ENCODE data around the gene STRA8. TPM values are rescaled to one million over a fixed set of nuclear protein-coding genes. Genes with fewer than 3 reads are reported as not detected.
A peak's percentile ranks its signal among the peaks of the same experiment; 100 is the strongest.

STRA8 gene
- total and polyA plus RNA-seq, 9 donors: not detected

DNA sequence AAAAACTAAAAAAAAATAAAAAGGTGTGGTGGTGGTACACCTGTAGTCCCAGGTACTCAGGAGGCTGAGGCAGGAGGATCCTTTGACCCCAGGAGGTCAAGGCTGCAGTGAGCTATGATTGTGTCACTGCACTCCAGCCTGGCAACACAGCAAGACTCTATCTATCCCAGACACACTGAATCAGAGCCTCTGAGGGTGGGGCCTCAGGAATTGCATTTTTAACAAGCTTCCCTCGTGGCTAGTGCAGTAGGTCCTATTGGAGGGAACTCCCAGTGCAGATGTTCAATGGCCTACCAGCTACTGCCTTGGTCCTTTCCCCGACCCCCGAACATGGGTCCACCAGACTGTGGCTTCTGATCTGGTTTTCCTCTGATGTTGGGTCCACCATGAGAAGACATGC lies 14.9 kb downstream of the STRA8 start:
- 84 to 87% (median 84%) methylated on average over 3 of the region's 3 CpGs for WGBS, 3 donors
- Histone ChIP-seq H3K9me3 (no peaks in the 10 kb centered on the region), H3K4me3 (no peak overlapping the region), H3K27ac (no peak overlapping the region), H3K36me3 (no peaks in the 10 kb centered on the region), H3K27me3 (no peaks in the 10 kb centered on the region), H3K4me1 (ENCODE audit: insufficient read depth) (no peaks in the 10 kb centered on the region)
- TF ChIP-seq EP300 (IDR thresholded peaks at IDR 0.05) (no peak), POLR2A (IDR thresholded peaks at IDR 0.05) (no peak)
- TF ChIP-seq, protein P1, sequence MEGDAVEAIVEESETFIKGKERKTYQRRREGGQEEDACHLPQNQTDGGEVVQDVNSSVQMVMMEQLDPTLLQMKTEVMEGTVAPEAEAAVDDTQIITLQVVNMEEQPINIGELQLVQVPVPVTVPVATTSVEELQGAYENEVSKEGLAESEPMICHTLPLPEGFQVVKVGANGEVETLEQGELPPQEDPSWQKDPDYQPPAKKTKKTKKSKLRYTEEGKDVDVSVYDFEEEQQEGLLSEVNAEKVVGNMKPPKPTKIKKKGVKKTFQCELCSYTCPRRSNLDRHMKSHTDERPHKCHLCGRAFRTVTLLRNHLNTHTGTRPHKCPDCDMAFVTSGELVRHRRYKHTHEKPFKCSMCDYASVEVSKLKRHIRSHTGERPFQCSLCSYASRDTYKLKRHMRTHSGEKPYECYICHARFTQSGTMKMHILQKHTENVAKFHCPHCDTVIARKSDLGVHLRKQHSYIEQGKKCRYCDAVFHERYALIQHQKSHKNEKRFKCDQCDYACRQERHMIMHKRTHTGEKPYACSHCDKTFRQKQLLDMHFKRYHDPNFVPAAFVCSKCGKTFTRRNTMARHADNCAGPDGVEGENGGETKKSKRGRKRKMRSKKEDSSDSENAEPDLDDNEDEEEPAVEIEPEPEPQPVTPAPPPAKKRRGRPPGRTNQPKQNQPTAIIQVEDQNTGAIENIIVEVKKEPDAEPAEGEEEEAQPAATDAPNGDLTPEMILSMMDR (IDR thresholded peaks at IDR 0.05): no peak
- intact Hi-C loops (cut with DNase I): no loop called here
- no peak for DNase-seq

DNA sequence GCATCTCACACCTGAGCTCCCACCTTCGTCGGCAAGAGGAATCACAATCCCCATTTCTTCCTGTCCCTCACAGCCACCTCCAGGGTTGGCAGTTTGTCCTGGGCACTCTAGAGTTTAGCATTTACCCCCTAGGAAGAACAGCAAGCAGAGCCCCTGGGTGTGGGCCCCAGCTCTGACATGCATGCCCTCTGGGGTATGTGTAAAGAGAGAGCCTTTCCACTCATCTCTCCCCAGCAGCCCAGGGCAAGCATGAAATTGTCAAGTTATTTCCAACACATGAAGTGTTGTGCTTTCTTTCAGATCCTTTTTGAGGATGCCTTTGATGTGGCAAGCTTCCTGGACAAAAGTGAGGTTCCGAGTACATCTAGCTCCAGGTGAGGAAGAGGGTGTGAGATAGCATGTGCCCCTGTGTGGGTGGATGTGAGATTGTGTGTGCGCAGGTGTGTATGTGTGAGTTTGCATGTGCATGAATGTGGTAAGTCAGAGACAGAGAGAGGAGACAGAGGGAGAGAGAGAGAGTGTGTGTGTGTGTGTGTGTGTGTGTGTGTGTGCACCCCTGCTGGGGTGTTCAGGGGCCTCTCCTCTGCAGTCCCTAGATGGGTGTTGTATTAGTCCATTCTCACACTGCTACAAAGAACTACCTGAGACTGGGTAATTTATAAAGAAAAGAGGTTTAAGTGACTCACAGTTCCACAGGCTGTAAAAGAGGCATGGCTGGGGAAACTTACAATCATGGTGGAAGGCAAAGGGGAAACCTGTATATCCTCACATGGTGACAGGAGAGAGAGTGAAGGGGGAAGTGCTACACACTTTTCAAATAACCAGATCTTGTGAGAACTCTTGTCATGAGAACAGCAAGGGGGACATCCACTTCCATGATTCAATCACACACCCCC lies 18.1 kb downstream of the STRA8 start:
- TF ChIP-seq EP300 (IDR thresholded peaks at IDR 0.05) (no peak), POLR2A (IDR thresholded peaks at IDR 0.05) (no peak)
- TF ChIP-seq, protein P1 (IDR thresholded peaks at IDR 0.05): no peak
- H3K4me3 ChIP-seq: no peak overlapping the region
- intact Hi-C loops (cut with DNase I): loop anchor here in 1 of 4 donors (5.0 kb wide), 1 partner anchor 1251 kb away; no protein-coding TSS in a partner anchor
- no peaks in the 10 kb centered on the region for H3K27me3 ChIP-seq
- WGBS, 3 donors: 91 to 96% (median 94%) methylated on average over 4 of the region's 4 CpGs
- no peaks in the 10 kb centered on the region for H3K9me3 ChIP-seq
- H3K27ac ChIP-seq: no peak overlapping the region
- H3K4me1 ChIP-seq (ENCODE audit: insufficient read depth): peaks cover 6% of the 10 kb centered on the region
- H3K36me3 ChIP-seq: no peaks in the 10 kb centered on the region
- DNase-seq: no peak

DNA sequence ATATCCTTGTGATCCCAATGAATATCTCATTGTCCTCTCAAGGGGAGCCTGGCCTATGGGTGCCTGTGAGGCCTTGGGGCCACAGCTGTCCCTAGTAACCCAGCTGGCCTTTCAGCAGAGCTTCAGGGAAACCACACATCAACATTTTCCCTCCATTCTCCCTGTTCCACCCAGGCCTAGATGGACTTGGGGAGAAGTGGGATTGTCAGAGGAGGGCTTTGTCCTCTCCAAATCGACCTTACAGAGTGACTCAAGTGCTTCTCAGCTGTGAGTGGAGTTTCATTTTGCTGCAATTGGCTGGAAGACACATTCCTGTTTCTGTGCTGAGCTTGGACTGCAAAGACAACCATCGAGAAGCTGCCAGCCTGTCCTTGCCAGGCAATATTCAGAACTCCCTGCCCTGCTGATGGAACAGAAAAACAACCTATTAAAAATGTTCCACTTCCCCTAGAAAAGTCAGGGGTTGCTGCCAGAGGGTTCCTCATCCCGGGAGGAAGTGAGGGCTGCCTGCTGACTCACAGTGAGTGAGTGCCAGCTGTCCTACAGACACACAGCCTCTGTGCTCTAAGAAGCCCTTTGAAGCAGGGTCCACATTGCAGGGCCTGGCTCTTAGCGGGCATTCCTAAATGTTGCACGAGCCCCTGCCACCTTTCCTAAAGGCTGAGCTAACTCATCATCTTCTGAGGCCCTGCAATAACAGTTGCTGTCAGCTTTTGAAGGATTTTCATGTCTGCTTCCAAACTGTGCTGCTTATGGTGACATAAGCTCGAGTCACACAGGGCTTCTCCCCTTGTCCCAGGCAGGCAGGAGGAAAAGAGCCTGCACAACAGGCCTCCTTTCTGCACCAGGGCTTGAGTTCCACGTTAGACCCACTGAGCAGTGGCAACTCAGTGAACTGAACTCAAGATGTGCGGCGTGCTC lies 20.5 kb downstream of the STRA8 start:
- Histone ChIP-seq H3K9me3 (no peaks in the 10 kb centered on the region), H3K36me3 (no peaks in the 10 kb centered on the region), H3K27ac (peak overlapping the region; percentile 44 to 50), H3K4me1 (ENCODE audit: insufficient read depth) (peaks cover 6% of the 10 kb centered on the region), H3K27me3 (no peaks in the 10 kb centered on the region), H3K4me3 (no peak overlapping the region)
- no peak for TF ChIP-seq POLR2A (IDR thresholded peaks at IDR 0.05)
- no peak for TF ChIP-seq EP300 (IDR thresholded peaks at IDR 0.05)
- TF ChIP-seq, protein P1 (IDR thresholded peaks at IDR 0.05): no peak
- intact Hi-C loops (cut with DNase I): loop anchor here in 1 of 4 donors (5.0 kb wide), 1 partner anchor 1248 kb away; no protein-coding TSS in a partner anchor
- DNase-seq: peak in 4 of 5 donors; percentile 26 to 48 (median 36)
- 38 to 45% (median 38%) methylated on average over 9 of the region's 9 CpGs for WGBS, 3 donors

DNA sequence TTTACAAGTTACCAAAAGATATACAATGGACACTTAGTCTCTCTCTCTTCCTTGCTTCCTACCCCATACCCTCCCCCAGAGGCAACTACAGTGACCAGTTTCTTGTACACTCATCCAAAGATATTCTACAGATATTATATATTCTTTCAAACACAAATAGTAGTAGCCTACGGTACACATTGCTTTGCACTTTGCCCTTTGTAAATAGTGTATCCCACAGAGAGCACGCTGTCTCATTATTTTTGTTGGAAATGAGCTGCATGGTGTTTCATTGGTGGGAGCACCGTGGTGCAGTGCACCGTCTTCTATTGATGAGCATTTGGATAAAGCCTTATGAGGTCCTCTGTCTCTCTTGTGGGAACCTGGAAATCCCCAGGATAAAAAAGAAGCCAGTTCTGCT lies 24.2 kb downstream of the STRA8 start:
- no peak for DNase-seq
- Histone ChIP-seq H3K36me3 (no peaks in the 10 kb centered on the region), H3K4me3 (no peak overlapping the region), H3K27me3 (no peaks in the 10 kb centered on the region), H3K27ac (no peak overlapping the region), H3K9me3 (no peaks in the 10 kb centered on the region), H3K4me1 (ENCODE audit: insufficient read depth) (peaks cover 6% of the 10 kb centered on the region)
- intact Hi-C loops (cut with DNase I): no loop called here
- TF ChIP-seq POLR2A (IDR thresholded peaks at IDR 0.05) (no peak), EP300 (IDR thresholded peaks at IDR 0.05) (no peak)
- TF ChIP-seq, protein P1 (IDR thresholded peaks at IDR 0.05): no peak
- WGBS, 3 donors: 66 to 87% (median 80%) methylated on average over 4 of the region's 4 CpGs
